Brain microvascular endothelial cell (primary cell): ENCODE results near the gene ARHGAP10.

ENCODE experiments used
- DNase-seq: peaks from one replicate; pipeline ENCODE4 v3.0.0-alpha.2; 2020
- H3K27ac ChIP-seq: fragments of 250-450 bp; sonication (Bioruptor Pico); 2 replicates; pipeline ENCODE4 v1.5.1; 2020; ENCODE audit warnings: mild to moderate bottlenecking, moderate library complexity
- H3K27me3 ChIP-seq: fragments of 250-450 bp; sonication (Bioruptor Pico); replicated peaks from 2 replicates; pipeline ENCODE4 v1.5.1; 2020; ENCODE audit warnings: mild to moderate bottlenecking
- H3K36me3 ChIP-seq: fragments of 250-450 bp; sonication (Bioruptor Pico); replicated peaks from 2 replicates; pipeline ENCODE4 v1.5.1; 2020; ENCODE audit warnings: mild to moderate bottlenecking
- H3K4me3 ChIP-seq: 2 replicates; pipeline ENCODE4 v1.5.1; 2011; ENCODE audit warnings: low read depth, mild to moderate bottlenecking, control low read depth, low read length, moderate library complexity
- in situ Hi-C: cut with HindIII; loops from 2 replicates; pipeline ENCODE4 v1.10.0; 2017; ENCODE audit warnings: low sequenced_read_pairs, low pct_ligation_motif_present
- TF ChIP-seq, protein P1 (sequence below): IDR thresholded peaks from 2 replicates; pipeline ENCODE4 v1.5.1; 2011; ENCODE audit warnings: low read depth, mild to moderate bottlenecking, moderate library complexity, low read length, control low read depth, inconsistent platforms; ENCODE audit errors: missing control alignments

ARHGAP10 gene

DNA sequence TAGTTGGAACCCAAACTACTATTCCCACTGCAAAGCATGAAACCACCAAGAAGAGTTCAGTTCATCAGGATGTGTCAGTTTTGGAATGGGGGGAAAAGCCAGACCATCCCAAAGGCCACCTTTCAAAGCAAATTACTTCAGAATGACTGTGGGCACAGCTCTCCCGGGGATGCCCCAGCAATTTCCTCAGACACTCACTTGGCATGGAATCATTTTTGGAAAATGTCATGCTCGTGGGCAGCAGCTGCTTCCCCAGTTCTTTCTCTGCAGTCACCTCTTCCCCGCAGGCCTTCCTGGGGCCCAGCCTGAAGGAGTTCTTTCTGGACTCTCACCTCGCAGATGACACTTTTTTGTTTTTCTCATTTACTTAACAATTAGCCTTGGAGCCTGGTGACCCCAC is 360.0 kb downstream of the ARHGAP10 start:
- Histone ChIP-seq H3K4me3 (no peak overlapping the region), H3K36me3 (no peaks in the 10 kb centered on the region), H3K27ac (no peak overlapping the region), H3K27me3 (no peaks in the 10 kb centered on the region)
- TF ChIP-seq, protein P1, sequence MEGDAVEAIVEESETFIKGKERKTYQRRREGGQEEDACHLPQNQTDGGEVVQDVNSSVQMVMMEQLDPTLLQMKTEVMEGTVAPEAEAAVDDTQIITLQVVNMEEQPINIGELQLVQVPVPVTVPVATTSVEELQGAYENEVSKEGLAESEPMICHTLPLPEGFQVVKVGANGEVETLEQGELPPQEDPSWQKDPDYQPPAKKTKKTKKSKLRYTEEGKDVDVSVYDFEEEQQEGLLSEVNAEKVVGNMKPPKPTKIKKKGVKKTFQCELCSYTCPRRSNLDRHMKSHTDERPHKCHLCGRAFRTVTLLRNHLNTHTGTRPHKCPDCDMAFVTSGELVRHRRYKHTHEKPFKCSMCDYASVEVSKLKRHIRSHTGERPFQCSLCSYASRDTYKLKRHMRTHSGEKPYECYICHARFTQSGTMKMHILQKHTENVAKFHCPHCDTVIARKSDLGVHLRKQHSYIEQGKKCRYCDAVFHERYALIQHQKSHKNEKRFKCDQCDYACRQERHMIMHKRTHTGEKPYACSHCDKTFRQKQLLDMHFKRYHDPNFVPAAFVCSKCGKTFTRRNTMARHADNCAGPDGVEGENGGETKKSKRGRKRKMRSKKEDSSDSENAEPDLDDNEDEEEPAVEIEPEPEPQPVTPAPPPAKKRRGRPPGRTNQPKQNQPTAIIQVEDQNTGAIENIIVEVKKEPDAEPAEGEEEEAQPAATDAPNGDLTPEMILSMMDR: no peak
- no peak for DNase-seq
- in situ Hi-C loops: no loop called here

DNA sequence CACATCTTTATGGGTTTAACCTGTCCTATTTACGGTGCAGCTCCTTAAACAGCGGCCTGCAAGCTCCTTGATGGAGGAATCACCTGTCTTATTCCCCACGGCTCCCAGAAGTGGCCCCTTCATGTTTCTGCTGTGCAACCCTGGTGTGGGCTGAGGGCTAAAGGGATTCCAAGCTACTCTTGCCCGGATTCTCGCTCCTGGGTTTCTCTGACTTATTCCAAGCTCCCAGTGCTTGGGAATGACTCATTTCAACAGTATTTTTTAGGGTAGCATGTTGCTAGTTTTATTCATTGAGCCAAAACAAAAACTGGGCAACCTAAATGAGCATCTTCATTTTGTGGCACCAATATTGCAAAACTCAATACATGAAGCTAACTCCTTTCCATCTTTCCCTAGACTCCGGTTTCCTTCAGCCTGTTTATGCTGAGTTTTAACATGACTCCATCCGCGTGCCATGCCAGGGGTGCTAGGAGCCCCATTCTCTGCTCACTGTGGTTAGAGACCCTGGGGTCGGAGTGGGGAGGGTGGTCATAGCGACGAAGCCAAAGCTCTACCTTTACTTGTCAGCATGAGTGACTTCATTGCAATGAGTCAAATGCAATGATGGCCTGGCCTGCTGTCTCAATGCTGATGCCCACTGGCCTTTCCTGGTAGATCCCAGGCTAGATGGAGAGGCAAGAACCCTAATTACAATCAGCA is 360.6 kb downstream of the ARHGAP10 start:
- in situ Hi-C loops: no loop called here
- TF ChIP-seq, protein P1: no peak
- Histone ChIP-seq H3K27me3 (no peaks in the 10 kb centered on the region), H3K36me3 (no peaks in the 10 kb centered on the region), H3K4me3 (no peak overlapping the region), H3K27ac (no peak overlapping the region)
- DNase-seq: no peak

DNA sequence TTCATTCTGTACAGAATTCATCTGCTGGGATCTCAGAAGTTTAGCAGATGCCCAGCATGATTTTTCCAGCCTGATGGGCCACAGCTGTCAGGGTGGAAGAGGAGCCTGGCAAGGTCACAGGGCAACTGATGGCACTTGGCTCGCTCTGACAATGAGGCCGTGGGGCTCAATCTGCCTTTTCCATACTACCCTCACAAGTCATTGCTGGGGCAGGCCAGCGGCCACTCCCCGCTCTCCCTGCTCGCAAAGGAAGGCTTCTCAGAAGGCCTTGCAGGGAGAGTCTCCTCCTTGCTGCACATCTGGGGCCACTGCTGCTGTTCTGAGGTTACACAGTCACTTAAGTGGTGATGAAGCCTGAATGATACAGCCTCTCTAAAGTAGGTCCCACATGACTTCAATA is 361.2 kb downstream of the ARHGAP10 start:
- Histone ChIP-seq H3K27me3 (no peaks in the 10 kb centered on the region), H3K36me3 (no peaks in the 10 kb centered on the region), H3K27ac (no peak overlapping the region), H3K4me3 (no peak overlapping the region)
- TF ChIP-seq, protein P1: no peak
- in situ Hi-C loops: no loop called here
- no peak for DNase-seq

DNA sequence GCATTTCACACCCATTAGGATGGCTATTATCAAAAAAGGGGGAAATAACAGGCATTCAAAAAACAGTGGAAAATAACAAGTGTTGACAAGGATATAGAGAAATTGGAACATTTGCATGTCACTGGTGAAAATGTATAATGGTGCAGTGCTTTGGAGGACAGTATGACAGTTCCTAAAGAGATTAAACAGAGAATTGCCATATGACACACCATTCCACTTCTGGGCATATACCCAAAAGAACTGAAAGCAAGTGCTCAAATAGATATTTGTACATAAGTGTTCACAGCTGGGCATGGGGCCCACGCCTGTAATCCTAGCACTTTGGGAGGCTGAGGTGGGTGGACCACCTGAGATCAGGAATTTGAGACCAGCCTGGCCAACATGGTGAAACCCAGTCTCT is 362.3 kb downstream of the ARHGAP10 start:
- no peak overlapping the region for H3K4me3 ChIP-seq
- no peaks in the 10 kb centered on the region for H3K27me3 ChIP-seq
- H3K36me3 ChIP-seq: no peaks in the 10 kb centered on the region
- no peak overlapping the region for H3K27ac ChIP-seq
- TF ChIP-seq, protein P1: no peak
- in situ Hi-C loops: no loop called here
- DNase-seq: no peak

DNA sequence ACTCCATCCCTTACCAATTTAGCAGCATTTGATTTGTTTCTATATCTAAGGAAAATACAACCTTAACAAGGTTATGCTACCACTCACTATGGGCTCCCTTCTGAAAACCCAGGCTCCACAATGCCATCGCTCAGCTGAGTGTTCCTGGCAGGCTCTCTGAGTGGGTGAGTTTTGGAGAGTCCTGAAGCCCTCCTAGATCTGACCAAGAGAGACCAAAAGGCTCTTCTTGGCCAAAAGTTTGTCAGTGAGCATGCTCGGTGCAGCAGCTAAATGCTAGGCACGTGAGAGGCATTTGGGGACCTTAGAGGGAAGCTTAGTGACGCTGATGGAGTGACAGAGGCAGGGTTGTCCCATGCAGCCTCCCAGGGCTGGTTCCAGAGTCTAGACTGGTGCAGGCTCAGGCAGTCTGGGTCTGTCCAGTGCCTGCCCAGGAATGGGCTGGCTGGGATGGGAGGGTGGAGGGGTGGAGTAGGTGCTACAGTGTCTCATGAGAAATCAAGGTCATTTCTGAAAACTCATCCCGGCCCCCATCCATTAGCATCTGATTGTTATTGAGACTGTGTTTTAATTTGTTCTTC is 363.5 kb downstream of the ARHGAP10 start:
- no peaks in the 10 kb centered on the region for H3K27me3 ChIP-seq
- no peak for DNase-seq
- no peaks in the 10 kb centered on the region for H3K36me3 ChIP-seq
- in situ Hi-C loops: no loop called here
- no peak overlapping the region for H3K27ac ChIP-seq
- no peak overlapping the region for H3K4me3 ChIP-seq
- TF ChIP-seq, protein P1: no peak

DNA sequence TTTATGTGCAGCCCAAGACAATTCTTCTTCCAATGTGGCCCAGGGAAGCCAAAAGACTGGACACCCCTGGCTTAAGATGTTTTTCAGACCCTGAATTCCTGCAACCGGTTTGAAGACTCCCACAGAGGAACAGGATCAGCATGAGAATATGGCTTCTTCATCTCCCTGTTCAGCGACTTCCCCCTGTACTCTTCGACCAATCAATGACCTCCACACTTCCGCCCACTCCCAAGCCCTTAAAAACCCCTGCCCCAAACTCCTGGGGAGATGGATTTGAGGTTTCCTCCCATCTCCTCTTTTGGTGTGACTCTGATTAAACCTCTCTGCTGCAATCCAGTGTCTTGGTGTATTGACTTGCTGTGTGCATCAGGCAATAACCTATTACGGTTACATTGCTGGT is 365.9 kb downstream of the ARHGAP10 start:
- no peak for DNase-seq
- in situ Hi-C loops: no loop called here
- Histone ChIP-seq H3K4me3 (no peak overlapping the region), H3K36me3 (no peaks in the 10 kb centered on the region), H3K27me3 (no peaks in the 10 kb centered on the region), H3K27ac (no peak overlapping the region)
- TF ChIP-seq, protein P1: no peak
